Tibial artery (tissue), 4 donors: ENCODE results near the gene ZNF277.

Source experiments
- DNase-seq, 2 donors: peaks; one replicate each; pipeline ENCODE4 v3.0.0-alpha.2; 2019
- H3K27ac ChIP-seq, 2 donors: fragments of 200-600 bp; sonication (generic) in 1 of 2; 1 replicate in 1 of 2; 2 replicates in 1 of 2; pipeline ENCODE4 v1.5.1; 2018 to 2019; ENCODE audit warnings: mild to moderate bottlenecking in 1 of 2
- H3K27me3 ChIP-seq, 2 donors: fragments of 200-600 bp; sonication (generic) in 1 of 2; one replicate each; pipeline versions ENCODE4 v1.5.1 to v1.6.0; 2016 to 2019
- H3K36me3 ChIP-seq, 3 donors: fragments of 200-600 bp; sonication (generic) in 2 of 3; one replicate each; pipeline ENCODE4 v1.5.1; 2016 to 2019; ENCODE audit warnings: mild to moderate bottlenecking in 2 of 3
- H3K4me1 ChIP-seq, 4 donors: fragments of 200-600 bp; sonication (generic) in 2 of 4; 1 replicate in 3 of 4; 2 replicates in 1 of 4; pipeline ENCODE4 v1.5.1; 2016 to 2019
- H3K4me3 ChIP-seq, 2 donors: fragments of 200-600 bp; sonication (generic) in 1 of 2; 1 replicate in 1 of 2; 2 replicates in 1 of 2; pipeline ENCODE4 v1.5.1; 2018 to 2019; ENCODE audit warnings: mild to moderate bottlenecking in 2 of 2
- H3K9me3 ChIP-seq, 3 donors: fragments of 200-600 bp; sonication (generic) in 1 of 3; one replicate each; pipeline ENCODE4 v1.5.1; 2016 to 2019
- CTCF ChIP-seq, 2 experiments: fragments of 200-600 bp in 1 of 2; fragments of 450-650 bp in 1 of 2; IDR thresholded peaks; one replicate each; pipeline ENCODE4 v1.5.1; 2017 to 2019; ENCODE audit warnings: antibody characterized with exemption in 2 of 2, mild to moderate bottlenecking in 1 of 2, moderate library complexity in 1 of 2
- intact Hi-C: fragments of 100-400 bp; cut with DNase I; formaldehyde crosslinking; loops from one replicate; pipeline ENCODE4 v1.15.0; 2023; ENCODE audit warnings: low total_unique reads

The ZNF277 gene

GRCh38 chr7:112254709-112255387 is 48.4 kb downstream of the ZNF277 start:
- H3K27ac ChIP-seq: no peak overlapping the region
- no peaks in the 10 kb centered on the region for H3K9me3 ChIP-seq
- DNase-seq: no peak
- no peaks in the 10 kb centered on the region for H3K4me1 ChIP-seq
- H3K27me3 ChIP-seq: no peaks in the 10 kb centered on the region
- TF ChIP-seq CTCF (IDR thresholded peaks at IDR 0.05): no peak
- intact Hi-C loops: no loop called here
- H3K36me3 ChIP-seq: no peaks in the 10 kb centered on the region
- H3K4me3 ChIP-seq: no peak overlapping the region

GRCh38 chr7:112255388-112255720 is 48.9 kb downstream of the ZNF277 start:
- Histone ChIP-seq H3K4me1 (no peaks in the 10 kb centered on the region), H3K27me3 (no peaks in the 10 kb centered on the region), H3K27ac (no peak overlapping the region), H3K9me3 (no peaks in the 10 kb centered on the region), H3K4me3 (no peak overlapping the region), H3K36me3 (no peaks in the 10 kb centered on the region)
- no peak for DNase-seq
- intact Hi-C loops: no loop called here
- no peak for TF ChIP-seq CTCF (IDR thresholded peaks at IDR 0.05)

- Histone ChIP-seq H3K27me3 (no peaks in the 10 kb centered on the region), H3K4me1 (no peaks in the 10 kb centered on the region), H3K36me3 (no peaks in the 10 kb centered on the region), H3K27ac (no peak overlapping the region), H3K4me3 (no peak overlapping the region), H3K9me3 (no peaks in the 10 kb centered on the region)
- TF ChIP-seq CTCF (IDR thresholded peaks at IDR 0.05): no peak
- DNase-seq: no peak
- intact Hi-C loops: no loop called here
Observed at GRCh38 chr7:112257073-112257472, 50.6 kb downstream of the ZNF277 start.

- Histone ChIP-seq H3K27me3 (no peaks in the 10 kb centered on the region), H3K27ac (no peak overlapping the region), H3K9me3 (no peaks in the 10 kb centered on the region), H3K4me1 (peaks cover 0 to 7% (median 0%) of the 10 kb centered on the region in 4 donors), H3K36me3 (no peaks in the 10 kb centered on the region), H3K4me3 (no peak overlapping the region)
- no peak for DNase-seq
- intact Hi-C loops: no loop called here
- TF ChIP-seq CTCF (IDR thresholded peaks at IDR 0.05): no peak
Observed at GRCh38 chr7:112260911-112261310, 54.4 kb downstream of the ZNF277 start.

- Histone ChIP-seq H3K27me3 (no peaks in the 10 kb centered on the region), H3K36me3 (no peaks in the 10 kb centered on the region), H3K9me3 (no peaks in the 10 kb centered on the region), H3K27ac (no peak overlapping the region), H3K4me3 (no peak overlapping the region), H3K4me1 (peaks cover 0 to 13% (median 0%) of the 10 kb centered on the region in 4 donors)
- no peak for DNase-seq
- TF ChIP-seq CTCF (IDR thresholded peaks at IDR 0.05): no peak
- intact Hi-C loops: no loop called here
Observed at GRCh38 chr7:112262036-112262435, 55.5 kb downstream of the ZNF277 start.
